NT2/D1 (cell line): Measurements from ENCODE around the gene ZNF467.

ENCODE experiments used
- SUZ12 ChIP-seq: IDR thresholded peaks from 2 replicates; pipeline ENCODE4 v1.6.1; 2011; ENCODE audit not compliant: insufficient read length, insufficient read depth; ENCODE audit errors: extremely low read depth
- YY1 ChIP-seq: IDR thresholded peaks from 2 replicates; pipeline ENCODE4 v1.6.1; 2011; ENCODE audit not compliant: insufficient read length, insufficient read depth
- ZNF274 ChIP-seq: IDR thresholded peaks from 2 replicates; pipeline ENCODE4 v1.6.1; 2011; ENCODE audit warnings: mild to moderate bottlenecking, low read depth, low read length

GRCh38 chr7:149732111-149732561 is 41.3 kb downstream of the ZNF467 start:
- TF ChIP-seq ZNF274 (no peak), YY1 (no peak), SUZ12 (no peak)
